Type B pancreatic cell (in vitro differentiated cells): ENCODE results near the gene FRY. TPM values are rescaled to one million over a fixed set of nuclear protein-coding genes. Genes with fewer than 3 reads are reported as not detected.

Experiments
- DNase-seq: peaks from one replicate; pipeline ENCODE4 v3.0.0; 2021; ENCODE audit warnings: mixed read lengths; ENCODE audit not compliant: unreplicated experiment; ENCODE audit errors: extremely low spot score
- H3K27ac Mint-ChIP-seq: 2 replicates; pipeline ENCODE4 v1.8.0; 2021; ENCODE audit warnings: mild to moderate bottlenecking, mixed read lengths
- H3K27me3 Mint-ChIP-seq: 2 replicates; pipeline ENCODE4 v1.8.0; 2021; ENCODE audit warnings: mixed read lengths
- H3K36me3 Mint-ChIP-seq: 2 replicates; pipeline ENCODE4 v1.8.0; 2021; ENCODE audit warnings: mixed read lengths
- H3K4me1 Mint-ChIP-seq: one replicate; pipeline ENCODE4 v1.8.0; 2021; ENCODE audit warnings: mixed read lengths; ENCODE audit not compliant: unreplicated experiment
- H3K4me3 Mint-ChIP-seq: 2 replicates; pipeline ENCODE4 v1.8.0; 2021; ENCODE audit warnings: mild to moderate bottlenecking, mixed read lengths
- H3K9me3 Mint-ChIP-seq: 2 replicates; pipeline ENCODE4 v1.8.0; 2021; ENCODE audit warnings: mixed read lengths
- total RNA-seq: library from RNA; stranded (reverse); gene quantifications from 2 replicates; pipeline ENCODE4 v1.2.1, GENCODE V29; 2021; ENCODE audit warnings: low replicate concordance
- TF ChIP-seq, protein P1 (sequence below): fragments of 200-600 bp; sonication (generic); conservative IDR thresholded peaks from 2 replicates; pipeline ENCODE4 v1.5.0; 2021; ENCODE audit warnings: antibody characterized with exemption, mild to moderate bottlenecking

FRY gene
- total RNA-seq, 1 donor from 2014 or later: 13.4 TPM

DNA sequence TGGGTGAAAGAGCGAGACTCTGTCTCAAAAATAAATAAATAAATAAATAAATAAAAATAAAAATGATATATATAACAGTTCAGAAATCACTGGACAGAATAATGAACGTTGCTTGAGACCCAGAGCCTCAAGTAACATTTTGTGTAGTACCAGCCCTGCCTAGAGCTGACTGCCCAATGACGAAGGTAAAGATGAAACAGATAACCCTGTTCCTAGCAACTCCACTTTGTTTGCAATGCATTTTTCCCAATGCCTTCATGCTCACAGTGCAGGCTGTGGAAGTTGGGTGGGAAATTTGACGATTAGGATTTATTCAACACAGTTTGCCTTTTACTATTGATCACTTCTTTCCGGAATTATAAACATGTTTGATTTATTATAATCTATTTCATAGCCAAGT is 22.2 kb upstream of the FRY start:
- no peak overlapping the region for H3K27ac Mint-ChIP-seq
- no peaks in the 10 kb centered on the region for H3K4me1 Mint-ChIP-seq
- H3K36me3 Mint-ChIP-seq: no peaks in the 10 kb centered on the region
- TF ChIP-seq, protein P1, sequence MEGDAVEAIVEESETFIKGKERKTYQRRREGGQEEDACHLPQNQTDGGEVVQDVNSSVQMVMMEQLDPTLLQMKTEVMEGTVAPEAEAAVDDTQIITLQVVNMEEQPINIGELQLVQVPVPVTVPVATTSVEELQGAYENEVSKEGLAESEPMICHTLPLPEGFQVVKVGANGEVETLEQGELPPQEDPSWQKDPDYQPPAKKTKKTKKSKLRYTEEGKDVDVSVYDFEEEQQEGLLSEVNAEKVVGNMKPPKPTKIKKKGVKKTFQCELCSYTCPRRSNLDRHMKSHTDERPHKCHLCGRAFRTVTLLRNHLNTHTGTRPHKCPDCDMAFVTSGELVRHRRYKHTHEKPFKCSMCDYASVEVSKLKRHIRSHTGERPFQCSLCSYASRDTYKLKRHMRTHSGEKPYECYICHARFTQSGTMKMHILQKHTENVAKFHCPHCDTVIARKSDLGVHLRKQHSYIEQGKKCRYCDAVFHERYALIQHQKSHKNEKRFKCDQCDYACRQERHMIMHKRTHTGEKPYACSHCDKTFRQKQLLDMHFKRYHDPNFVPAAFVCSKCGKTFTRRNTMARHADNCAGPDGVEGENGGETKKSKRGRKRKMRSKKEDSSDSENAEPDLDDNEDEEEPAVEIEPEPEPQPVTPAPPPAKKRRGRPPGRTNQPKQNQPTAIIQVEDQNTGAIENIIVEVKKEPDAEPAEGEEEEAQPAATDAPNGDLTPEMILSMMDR: no peak
- no peaks in the 10 kb centered on the region for H3K27me3 Mint-ChIP-seq
- no peak for DNase-seq
- H3K9me3 Mint-ChIP-seq: no peaks in the 10 kb centered on the region
- H3K4me3 Mint-ChIP-seq: no peak overlapping the region

DNA sequence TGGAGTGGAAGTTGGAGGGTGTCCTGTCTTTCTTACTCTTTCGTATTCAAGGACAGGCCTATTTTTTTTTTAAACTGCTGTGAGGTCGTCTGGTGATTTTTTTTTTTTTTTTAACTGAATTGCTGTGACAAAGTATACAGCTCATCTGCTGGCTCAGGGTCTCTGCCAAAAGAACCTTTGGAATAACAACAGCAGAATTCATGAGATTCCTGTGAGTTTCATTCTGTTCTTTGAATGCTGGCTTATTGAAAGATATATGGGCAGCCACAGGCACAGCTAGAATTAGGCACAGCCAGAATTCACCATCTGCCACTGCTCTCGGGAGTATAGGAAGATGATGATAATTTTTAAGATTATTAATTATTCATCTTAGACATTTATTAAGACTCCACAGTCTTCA is 21.4 kb upstream of the FRY start:
- no peaks in the 10 kb centered on the region for H3K4me1 Mint-ChIP-seq
- no peak overlapping the region for H3K4me3 Mint-ChIP-seq
- H3K27me3 Mint-ChIP-seq: no peaks in the 10 kb centered on the region
- H3K27ac Mint-ChIP-seq: no peak overlapping the region
- no peak for DNase-seq
- TF ChIP-seq, protein P1: no peak
- H3K36me3 Mint-ChIP-seq: no peaks in the 10 kb centered on the region
- H3K9me3 Mint-ChIP-seq: no peaks in the 10 kb centered on the region

DNA sequence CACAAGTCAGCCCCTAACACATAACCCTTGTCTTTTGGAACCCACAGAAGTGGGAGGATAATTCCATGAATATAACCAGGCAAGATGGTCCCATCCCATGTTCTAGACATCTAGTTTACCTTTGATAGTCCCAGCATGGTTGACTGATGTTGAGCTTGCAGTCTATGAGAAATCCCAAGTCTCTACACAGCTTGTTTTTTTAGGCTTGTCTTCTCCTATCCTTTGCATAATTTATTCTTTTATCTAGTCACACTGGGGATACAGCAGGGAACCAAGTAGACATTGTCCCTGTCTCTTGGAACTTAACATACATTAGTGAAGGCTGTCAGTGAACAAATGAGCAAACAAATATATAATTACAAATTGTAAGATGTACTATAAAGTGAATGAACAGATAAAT is 19.6 kb upstream of the FRY start:
- Mint-ChIP-seq H3K36me3 (no peaks in the 10 kb centered on the region), H3K4me3 (no peak overlapping the region)

DNA sequence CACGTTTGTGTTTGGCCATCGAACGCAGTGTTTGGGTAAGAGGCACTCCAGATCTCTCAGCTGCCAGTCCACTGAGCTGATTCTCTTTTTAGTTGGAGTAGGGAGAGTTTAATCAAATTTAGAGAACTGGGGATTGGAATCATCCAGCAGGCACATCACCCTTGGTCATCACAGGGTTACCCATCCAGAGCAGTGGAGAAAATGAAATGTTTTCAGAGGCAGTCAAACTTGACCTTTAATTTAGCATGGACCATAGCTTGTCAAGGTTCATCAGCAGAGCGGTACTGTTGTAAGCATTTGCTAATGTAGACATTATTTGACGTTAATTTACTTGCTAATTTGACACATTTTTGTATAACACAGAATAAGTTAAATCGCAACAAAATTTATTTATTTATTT is 18.4 kb upstream of the FRY start:
- DNase-seq: no peak
- no peak overlapping the region for H3K27ac Mint-ChIP-seq
- no peak overlapping the region for H3K4me3 Mint-ChIP-seq
- H3K4me1 Mint-ChIP-seq: no peaks in the 10 kb centered on the region
- no peaks in the 10 kb centered on the region for H3K27me3 Mint-ChIP-seq
- no peaks in the 10 kb centered on the region for H3K9me3 Mint-ChIP-seq
- TF ChIP-seq, protein P1: no peak
- H3K36me3 Mint-ChIP-seq: no peaks in the 10 kb centered on the region

More for the DNA sequence above, 19.6 kb upstream of the FRY start:
- DNase-seq: no peak
- Mint-ChIP-seq H3K27me3 (no peaks in the 10 kb centered on the region), H3K9me3 (no peaks in the 10 kb centered on the region), H3K4me1 (no peaks in the 10 kb centered on the region), H3K27ac (no peak overlapping the region)
- TF ChIP-seq, protein P1: no peak

DNA sequence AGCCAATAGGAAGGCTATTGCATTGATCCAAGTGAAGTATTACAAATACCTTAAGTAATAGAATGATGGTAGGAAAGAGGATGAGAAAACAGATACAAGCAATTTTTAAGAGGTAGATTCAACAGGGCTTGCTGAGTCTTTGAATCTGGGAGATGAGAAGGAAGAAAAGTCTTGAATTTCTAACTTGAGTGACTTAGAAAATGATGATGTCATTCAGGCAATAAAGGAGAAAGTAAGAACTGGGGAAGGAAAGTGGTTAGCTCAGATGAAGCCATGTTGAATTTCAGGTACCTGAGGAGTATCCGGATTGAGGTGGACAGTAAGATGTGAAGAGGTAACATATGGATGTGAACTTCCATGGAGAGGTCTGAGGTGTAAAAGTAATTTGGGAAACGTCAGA is 15.5 kb upstream of the FRY start:
- Mint-ChIP-seq H3K36me3 (no peaks in the 10 kb centered on the region), H3K4me1 (no peaks in the 10 kb centered on the region), H3K27me3 (no peaks in the 10 kb centered on the region), H3K9me3 (no peaks in the 10 kb centered on the region), H3K27ac (no peak overlapping the region), H3K4me3 (no peak overlapping the region)
- TF ChIP-seq, protein P1: no peak
- no peak for DNase-seq

DNA sequence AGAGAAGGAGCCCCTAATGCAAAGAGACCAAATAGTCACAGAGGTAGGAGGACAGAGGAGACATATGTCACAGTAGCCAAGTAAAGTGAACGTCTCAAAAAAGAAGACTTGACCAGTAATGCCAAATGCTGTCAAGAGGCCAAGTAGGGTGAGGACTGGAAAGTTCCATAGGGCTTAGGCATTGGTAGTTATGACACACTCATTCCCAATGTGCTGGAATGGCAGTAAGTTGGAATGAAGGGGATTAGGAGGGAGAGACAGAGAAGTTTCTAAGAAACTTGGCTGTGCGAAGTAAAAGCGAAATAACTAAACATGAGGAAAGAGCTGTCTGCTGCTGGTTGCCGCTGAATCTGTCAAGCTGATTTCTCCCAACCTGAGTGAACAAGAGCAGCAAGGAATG is 14.9 kb upstream of the FRY start:
- TF ChIP-seq, protein P1: no peak
- no peak overlapping the region for H3K27ac Mint-ChIP-seq
- H3K9me3 Mint-ChIP-seq: no peaks in the 10 kb centered on the region
- no peak for DNase-seq
- no peaks in the 10 kb centered on the region for H3K27me3 Mint-ChIP-seq
- H3K4me1 Mint-ChIP-seq: no peaks in the 10 kb centered on the region
- no peaks in the 10 kb centered on the region for H3K36me3 Mint-ChIP-seq
- H3K4me3 Mint-ChIP-seq: no peak overlapping the region
